OCI-LY1 (cell line): Measurements from ENCODE around the gene PTPN21.

Experiments
- H2AFZ ChIP-seq: fragments of 200-600 bp; sonication (generic), shearing (Covaris generic); 2 replicates; pipeline ENCODE4 v1.6.0; 2014; ENCODE audit warnings: antibody characterized with exemption, mild to moderate bottlenecking, low read length
- H3F3A ChIP-seq: fragments of 200-600 bp; sonication (generic), shearing (Covaris generic); 2 replicates; pipeline ENCODE4 v1.6.0; 2014; ENCODE audit warnings: mild to moderate bottlenecking, antibody characterized with exemption, low read length, moderate library complexity; ENCODE audit not compliant: insufficient read depth
- H3K27ac ChIP-seq: fragments of 200-600 bp; sonication (generic); 2 replicates; pipeline ENCODE4 v1.5.1; 2014; ENCODE audit warnings: low read length, mixed run types, mild to moderate bottlenecking, low read depth; ENCODE audit not compliant: poor library complexity, severe bottlenecking
- H3K27me3 ChIP-seq: fragments of 200-600 bp; sonication (generic); 2 replicates; pipeline ENCODE4 v1.6.0; 2014; ENCODE audit warnings: antibody characterized with exemption, mild to moderate bottlenecking, low read length, moderate library complexity; ENCODE audit not compliant: insufficient read depth
- H3K36me3 ChIP-seq: fragments of 200-600 bp; sonication (generic); 2 replicates; pipeline ENCODE4 v1.6.1; 2014; ENCODE audit warnings: mild to moderate bottlenecking, antibody characterized with exemption, low read length, moderate library complexity, mixed read lengths; ENCODE audit not compliant: insufficient read depth
- H3K4me1 ChIP-seq: fragments of 200-600 bp; sonication (generic); 2 replicates; pipeline ENCODE4 v1.5.1; 2014; ENCODE audit warnings: mild to moderate bottlenecking, low read length, moderate library complexity; ENCODE audit not compliant: insufficient read depth, severe bottlenecking
- H3K4me2 ChIP-seq: fragments of 200-600 bp; sonication (generic), shearing (Covaris generic); 2 replicates; pipeline ENCODE4 v1.6.1; 2014; ENCODE audit warnings: low read length
- H3K4me3 ChIP-seq: fragments of 200-600 bp; sonication (generic); 2 replicates; pipeline ENCODE4 v1.5.1; 2014; ENCODE audit warnings: low read length, low read depth, mild to moderate bottlenecking, mixed read lengths; ENCODE audit not compliant: poor library complexity, severe bottlenecking
- H3K79me2 ChIP-seq: fragments of 200-600 bp; shearing (Covaris generic); 2 replicates; pipeline ENCODE4 v1.6.1; 2016; ENCODE audit warnings: mixed run types, low read length, mixed read lengths; ENCODE audit not compliant: insufficient read depth
- H3K9ac ChIP-seq: fragments of 200-600 bp; sonication (generic), shearing (Covaris generic); 2 replicates; pipeline ENCODE4 v1.6.1; 2014; ENCODE audit warnings: mild to moderate bottlenecking, low read length, mixed read lengths
- H3K9me2 ChIP-seq: fragments of 200-600 bp; sonication (generic), shearing (Covaris generic); 2 replicates; pipeline ENCODE4 v1.6.1; 2014; ENCODE audit warnings: low read depth, mild to moderate bottlenecking, low read length, mixed read lengths
- H3K9me3 ChIP-seq: fragments of 200-600 bp; shearing (Covaris generic); 2 replicates; pipeline ENCODE4 v1.6.1; 2014; ENCODE audit warnings: low read length, mixed read lengths
- H4K20me1 ChIP-seq: fragments of 200-600 bp; sonication (generic), shearing (Covaris generic); 2 replicates; pipeline ENCODE4 v1.6.0; 2016; ENCODE audit warnings: mild to moderate bottlenecking, low read length; ENCODE audit not compliant: insufficient read depth
- EZH2 ChIP-seq: fragments of 200-600 bp; sonication (generic), shearing (Covaris generic); IDR thresholded peaks from 2 replicates; pipeline ENCODE4 v1.8.0; 2017; ENCODE audit warnings: borderline replicate concordance, mixed run types, mild to moderate bottlenecking, antibody characterized with exemption, low read length, moderate library complexity, mixed read lengths
- TF ChIP-seq, protein P1 (sequence below): fragments of 200-600 bp; sonication (generic), shearing (Covaris generic); IDR thresholded peaks from 2 replicates; pipeline ENCODE4 v1.5.1; 2017; ENCODE audit warnings: mild to moderate bottlenecking, antibody characterized with exemption, low read length, moderate library complexity, mixed read lengths

PTPN21 gene

GRCh38 chr14:88599326-88599725 lies 44.5 kb upstream of the PTPN21 start:
- peaks cover 8% of the 10 kb centered on the region for H3K4me1 ChIP-seq
- H3K4me3 ChIP-seq, result no peak overlapping the region
- H3K4me2 ChIP-seq, result no peak overlapping the region
- H3K27ac ChIP-seq, result no peak overlapping the region
- H3K36me3 ChIP-seq, result peaks cover 69% of the 10 kb centered on the region; the same call in 1 of the 2 replicates
- H4K20me1 ChIP-seq, result no peaks in the 10 kb centered on the region
- no peaks in the 10 kb centered on the region; the same call in 1 of the 2 replicates for H3F3A ChIP-seq
- H3K9ac ChIP-seq, result no peak overlapping the region
- H3K79me2 ChIP-seq, result no peaks in the 10 kb centered on the region
- no peaks in the 10 kb centered on the region for H3K9me3 ChIP-seq
- H3K9me2 ChIP-seq, result no peaks in the 10 kb centered on the region
- no peaks in the 10 kb centered on the region for H3K27me3 ChIP-seq
- TF ChIP-seq, protein P1, sequence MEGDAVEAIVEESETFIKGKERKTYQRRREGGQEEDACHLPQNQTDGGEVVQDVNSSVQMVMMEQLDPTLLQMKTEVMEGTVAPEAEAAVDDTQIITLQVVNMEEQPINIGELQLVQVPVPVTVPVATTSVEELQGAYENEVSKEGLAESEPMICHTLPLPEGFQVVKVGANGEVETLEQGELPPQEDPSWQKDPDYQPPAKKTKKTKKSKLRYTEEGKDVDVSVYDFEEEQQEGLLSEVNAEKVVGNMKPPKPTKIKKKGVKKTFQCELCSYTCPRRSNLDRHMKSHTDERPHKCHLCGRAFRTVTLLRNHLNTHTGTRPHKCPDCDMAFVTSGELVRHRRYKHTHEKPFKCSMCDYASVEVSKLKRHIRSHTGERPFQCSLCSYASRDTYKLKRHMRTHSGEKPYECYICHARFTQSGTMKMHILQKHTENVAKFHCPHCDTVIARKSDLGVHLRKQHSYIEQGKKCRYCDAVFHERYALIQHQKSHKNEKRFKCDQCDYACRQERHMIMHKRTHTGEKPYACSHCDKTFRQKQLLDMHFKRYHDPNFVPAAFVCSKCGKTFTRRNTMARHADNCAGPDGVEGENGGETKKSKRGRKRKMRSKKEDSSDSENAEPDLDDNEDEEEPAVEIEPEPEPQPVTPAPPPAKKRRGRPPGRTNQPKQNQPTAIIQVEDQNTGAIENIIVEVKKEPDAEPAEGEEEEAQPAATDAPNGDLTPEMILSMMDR, result no peak
- TF ChIP-seq EZH2, result no peak
- H2AFZ ChIP-seq, result no peak overlapping the region

DNA sequence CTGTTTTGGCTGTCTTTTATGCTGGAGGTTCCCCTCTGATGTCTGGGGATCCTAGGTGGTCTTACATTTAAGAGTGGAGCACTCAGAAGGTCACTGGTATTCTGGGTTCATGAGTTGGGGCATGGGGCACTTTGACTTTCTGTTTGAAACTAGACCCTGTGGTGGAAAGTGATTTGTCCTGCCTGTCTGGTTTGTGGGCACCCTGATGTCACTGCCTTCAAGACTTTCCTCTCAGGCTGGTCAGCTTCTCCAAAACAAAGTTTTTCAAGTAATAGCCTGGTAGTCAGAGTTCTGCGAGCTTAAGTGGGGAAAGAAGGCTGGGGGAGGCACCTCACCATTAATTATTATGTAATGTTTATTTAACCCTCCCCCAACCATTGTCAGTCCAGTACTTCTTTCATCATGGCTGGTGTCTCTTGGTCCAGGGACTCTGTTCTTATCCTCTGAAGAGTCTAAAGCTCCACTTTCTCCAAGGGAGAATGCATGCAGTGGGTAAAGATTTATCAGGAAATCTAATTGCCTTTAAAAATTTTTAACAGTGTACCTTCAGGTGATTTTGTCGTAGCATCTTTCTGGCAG lies 43.4 kb upstream of the PTPN21 start:
- Histone ChIP-seq H3K9me2 (no peaks in the 10 kb centered on the region), H3K9me3 (no peaks in the 10 kb centered on the region), H3F3A (no peaks in the 10 kb centered on the region; the same call in 1 of the 2 replicates), H4K20me1 (no peaks in the 10 kb centered on the region), H3K9ac (no peak overlapping the region), H2AFZ (no peak overlapping the region), H3K4me3 (no peak overlapping the region), H3K36me3 (peaks cover 68% of the 10 kb centered on the region), H3K27me3 (no peaks in the 10 kb centered on the region), H3K27ac (no peak overlapping the region), H3K79me2 (no peaks in the 10 kb centered on the region), H3K4me1 (peaks cover 8% of the 10 kb centered on the region), H3K4me2 (no peak overlapping the region)
- TF ChIP-seq, protein P1, result no peak
- TF ChIP-seq EZH2, result no peak

GRCh38 chr14:88597601-88598000 lies 42.8 kb upstream of the PTPN21 start:
- Histone ChIP-seq H3K4me1 (peaks cover 8% of the 10 kb centered on the region), H3K4me3 (no peak overlapping the region), H3K79me2 (no peaks in the 10 kb centered on the region), H2AFZ (no peak overlapping the region), H3K9me2 (no peaks in the 10 kb centered on the region), H3K9me3 (no peaks in the 10 kb centered on the region), H3K27me3 (no peaks in the 10 kb centered on the region), H3K9ac (no peak overlapping the region), H3K36me3 (peaks cover 63% of the 10 kb centered on the region), H3F3A (no peaks in the 10 kb centered on the region; the same call in 1 of the 2 replicates), H3K4me2 (no peak overlapping the region), H3K27ac (no peak overlapping the region), H4K20me1 (no peaks in the 10 kb centered on the region)
- no peak for TF ChIP-seq EZH2
- TF ChIP-seq, protein P1, result no peak
